ENCODE results near the gene IGF2BP3. TPM values are rescaled to one million over a fixed set of nuclear protein-coding genes. Genes with fewer than 3 reads are reported as not detected.

The IGF2BP3 gene
- total RNA-seq, 1 donor from 2014 or later, result 107 TPM

- no peak overlapping the region for H3K27ac Mint-ChIP-seq
- peaks cover 12% of the 10 kb centered on the region for H3K36me3 Mint-ChIP-seq
- H3K4me1 Mint-ChIP-seq (ENCODE audit: unreplicated experiment), result no peaks in the 10 kb centered on the region
- no peaks in the 10 kb centered on the region for H3K9me3 Mint-ChIP-seq
- no peak overlapping the region for H3K4me3 Mint-ChIP-seq
- no peaks in the 10 kb centered on the region for H3K27me3 Mint-ChIP-seq
- DNase-seq (ENCODE audit: extremely low spot score, unreplicated experiment), result no peak
- no peak for TF ChIP-seq CTCF (conservative IDR thresholded peaks at IDR 0.05)
Observed at GRCh38 chr7:23445326-23445725, 25.0 kb downstream of the IGF2BP3 start.

GRCh38 chr7:23443974-23444373 lies 26.3 kb downstream of the IGF2BP3 start:
- Mint-ChIP-seq H3K4me3 (no peak overlapping the region), H3K9me3 (no peaks in the 10 kb centered on the region), H3K36me3 (peaks cover 16% of the 10 kb centered on the region), H3K27ac (no peak overlapping the region), H3K27me3 (no peaks in the 10 kb centered on the region), H3K4me1 (ENCODE audit: unreplicated experiment) (no peaks in the 10 kb centered on the region)
- TF ChIP-seq CTCF (conservative IDR thresholded peaks at IDR 0.05), result no peak
- DNase-seq (ENCODE audit: extremely low spot score, unreplicated experiment), result no peak

GRCh38 chr7:23438171-23438570 lies 32.1 kb downstream of the IGF2BP3 start:
- DNase-seq (ENCODE audit: extremely low spot score, unreplicated experiment), result no peak
- Mint-ChIP-seq H3K4me1 (ENCODE audit: unreplicated experiment) (peaks cover 16% of the 10 kb centered on the region), H3K9me3 (no peaks in the 10 kb centered on the region), H3K27me3 (no peaks in the 10 kb centered on the region), H3K4me3 (no peak overlapping the region), H3K36me3 (peaks cover 15% of the 10 kb centered on the region), H3K27ac (no peak overlapping the region)
- TF ChIP-seq CTCF (conservative IDR thresholded peaks at IDR 0.05), result no peak

- H3K36me3 Mint-ChIP-seq, result peaks cover 4% of the 10 kb centered on the region
- DNase-seq (ENCODE audit: extremely low spot score, unreplicated experiment), result no peak
- H3K9me3 Mint-ChIP-seq, result no peaks in the 10 kb centered on the region
- TF ChIP-seq CTCF (conservative IDR thresholded peaks at IDR 0.05), result no peak
- peak overlapping the region; percentile 37 for H3K27ac Mint-ChIP-seq
- H3K27me3 Mint-ChIP-seq, result no peaks in the 10 kb centered on the region
- peak overlapping the region; percentile 34 for H3K4me3 Mint-ChIP-seq
- H3K4me1 Mint-ChIP-seq (ENCODE audit: unreplicated experiment), result peaks cover 42% of the 10 kb centered on the region
Observed at GRCh38 chr7:23434147-23434917, 36.0 kb downstream of the IGF2BP3 start.

- peaks cover 39% of the 10 kb centered on the region for H3K4me1 Mint-ChIP-seq (ENCODE audit: unreplicated experiment)
- peak overlapping the region; percentile 26 for H3K27ac Mint-ChIP-seq
- TF ChIP-seq CTCF (conservative IDR thresholded peaks at IDR 0.05), result no peak
- H3K4me3 Mint-ChIP-seq, result no peak overlapping the region
- no peak for DNase-seq (ENCODE audit: extremely low spot score, unreplicated experiment)
- no peaks in the 10 kb centered on the region for H3K9me3 Mint-ChIP-seq
- H3K36me3 Mint-ChIP-seq, result no peaks in the 10 kb centered on the region
- H3K27me3 Mint-ChIP-seq, result no peaks in the 10 kb centered on the region
Observed at GRCh38 chr7:23431702-23432199, 38.5 kb downstream of the IGF2BP3 start.
